ENCODE results near the gene DDX31.

DNA sequence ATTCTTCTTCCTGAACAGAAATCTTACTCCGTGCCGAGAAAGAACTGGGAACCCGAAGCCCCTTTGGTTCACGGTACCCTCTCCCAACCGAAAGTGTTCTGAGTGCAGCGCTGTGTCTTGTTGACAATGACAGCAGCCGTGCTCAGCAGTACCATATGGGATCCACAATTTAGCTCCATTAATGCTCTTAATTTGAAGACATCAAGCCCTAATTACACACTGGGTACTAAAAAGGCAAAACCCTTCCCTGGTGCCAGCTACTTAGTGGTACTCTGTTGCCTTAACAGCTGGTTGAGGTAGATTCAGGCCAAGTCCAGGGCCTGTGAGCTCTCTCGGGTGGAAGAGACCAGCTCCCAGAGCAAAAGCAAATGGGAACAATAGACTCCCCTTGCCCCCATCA lies 24.5 kb downstream of the DDX31 start:
- TF ChIP-seq CTCF (IDR thresholded peaks at IDR 0.05; ENCODE audit: insufficient read depth, low read length) (no peak), GABPA (IDR thresholded peaks at IDR 0.05; ENCODE audit: low read depth) (no peak), POLR2AphosphoS5 (IDR thresholded peaks at IDR 0.05; ENCODE audit: low read depth) (no peak)
- TF ChIP-seq, protein P1, sequence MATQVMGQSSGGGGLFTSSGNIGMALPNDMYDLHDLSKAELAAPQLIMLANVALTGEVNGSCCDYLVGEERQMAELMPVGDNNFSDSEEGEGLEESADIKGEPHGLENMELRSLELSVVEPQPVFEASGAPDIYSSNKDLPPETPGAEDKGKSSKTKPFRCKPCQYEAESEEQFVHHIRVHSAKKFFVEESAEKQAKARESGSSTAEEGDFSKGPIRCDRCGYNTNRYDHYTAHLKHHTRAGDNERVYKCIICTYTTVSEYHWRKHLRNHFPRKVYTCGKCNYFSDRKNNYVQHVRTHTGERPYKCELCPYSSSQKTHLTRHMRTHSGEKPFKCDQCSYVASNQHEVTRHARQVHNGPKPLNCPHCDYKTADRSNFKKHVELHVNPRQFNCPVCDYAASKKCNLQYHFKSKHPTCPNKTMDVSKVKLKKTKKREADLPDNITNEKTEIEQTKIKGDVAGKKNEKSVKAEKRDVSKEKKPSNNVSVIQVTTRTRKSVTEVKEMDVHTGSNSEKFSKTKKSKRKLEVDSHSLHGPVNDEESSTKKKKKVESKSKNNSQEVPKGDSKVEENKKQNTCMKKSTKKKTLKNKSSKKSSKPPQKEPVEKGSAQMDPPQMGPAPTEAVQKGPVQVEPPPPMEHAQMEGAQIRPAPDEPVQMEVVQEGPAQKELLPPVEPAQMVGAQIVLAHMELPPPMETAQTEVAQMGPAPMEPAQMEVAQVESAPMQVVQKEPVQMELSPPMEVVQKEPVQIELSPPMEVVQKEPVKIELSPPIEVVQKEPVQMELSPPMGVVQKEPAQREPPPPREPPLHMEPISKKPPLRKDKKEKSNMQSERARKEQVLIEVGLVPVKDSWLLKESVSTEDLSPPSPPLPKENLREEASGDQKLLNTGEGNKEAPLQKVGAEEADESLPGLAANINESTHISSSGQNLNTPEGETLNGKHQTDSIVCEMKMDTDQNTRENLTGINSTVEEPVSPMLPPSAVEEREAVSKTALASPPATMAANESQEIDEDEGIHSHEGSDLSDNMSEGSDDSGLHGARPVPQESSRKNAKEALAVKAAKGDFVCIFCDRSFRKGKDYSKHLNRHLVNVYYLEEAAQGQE (IDR thresholded peaks at IDR 0.05; ENCODE audit: insufficient replicate concordance, low read depth): no peak
